ENCODE data around the gene TPM4.

TPM4 gene

DNA sequence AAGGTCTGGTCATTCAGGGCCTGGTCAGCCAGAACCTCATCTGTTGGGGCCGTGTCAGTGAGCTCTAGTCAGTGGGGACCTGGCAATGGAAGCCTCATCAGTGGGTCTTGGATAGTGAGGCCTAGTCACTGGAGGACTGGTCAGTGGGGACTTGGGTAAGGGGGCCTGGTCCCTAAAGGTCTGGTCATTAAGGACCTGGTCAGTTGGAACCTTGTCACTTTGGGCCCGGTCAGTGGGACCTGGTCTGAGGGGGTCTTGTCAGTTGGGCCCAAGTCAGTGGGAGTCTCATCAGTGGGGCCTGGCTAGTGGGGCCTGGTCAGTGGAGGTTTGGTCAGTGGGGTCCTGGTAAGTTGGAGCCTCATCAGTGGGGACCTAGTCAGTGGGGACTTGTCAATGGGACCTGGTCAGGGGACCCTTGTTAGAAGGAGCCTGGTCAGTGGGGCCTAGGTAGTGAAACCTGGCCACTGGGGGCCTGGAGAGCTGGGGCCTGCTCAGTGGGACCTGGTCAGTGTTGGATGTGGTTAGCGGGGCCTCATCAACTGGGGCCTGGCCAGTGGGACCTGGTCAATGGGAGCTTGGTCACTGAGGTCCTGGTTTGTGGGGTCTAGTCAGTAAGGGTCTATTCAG lies 43.7 kb upstream of the TPM4 start:
- TF ChIP-seq, protein P1, sequence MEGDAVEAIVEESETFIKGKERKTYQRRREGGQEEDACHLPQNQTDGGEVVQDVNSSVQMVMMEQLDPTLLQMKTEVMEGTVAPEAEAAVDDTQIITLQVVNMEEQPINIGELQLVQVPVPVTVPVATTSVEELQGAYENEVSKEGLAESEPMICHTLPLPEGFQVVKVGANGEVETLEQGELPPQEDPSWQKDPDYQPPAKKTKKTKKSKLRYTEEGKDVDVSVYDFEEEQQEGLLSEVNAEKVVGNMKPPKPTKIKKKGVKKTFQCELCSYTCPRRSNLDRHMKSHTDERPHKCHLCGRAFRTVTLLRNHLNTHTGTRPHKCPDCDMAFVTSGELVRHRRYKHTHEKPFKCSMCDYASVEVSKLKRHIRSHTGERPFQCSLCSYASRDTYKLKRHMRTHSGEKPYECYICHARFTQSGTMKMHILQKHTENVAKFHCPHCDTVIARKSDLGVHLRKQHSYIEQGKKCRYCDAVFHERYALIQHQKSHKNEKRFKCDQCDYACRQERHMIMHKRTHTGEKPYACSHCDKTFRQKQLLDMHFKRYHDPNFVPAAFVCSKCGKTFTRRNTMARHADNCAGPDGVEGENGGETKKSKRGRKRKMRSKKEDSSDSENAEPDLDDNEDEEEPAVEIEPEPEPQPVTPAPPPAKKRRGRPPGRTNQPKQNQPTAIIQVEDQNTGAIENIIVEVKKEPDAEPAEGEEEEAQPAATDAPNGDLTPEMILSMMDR (IDR thresholded peaks at IDR 0.05; ENCODE audit: low read depth, low read length) = no peak
- no peak for DNase-seq (ENCODE audit: low read depth, low spot score)
- no peak overlapping the region for H3K4me3 ChIP-seq (ENCODE audit: low read depth, low read length)
- in situ Hi-C loops (cut with HindIII; ENCODE audit: low sequenced_read_pairs) = no loop called here

DNA sequence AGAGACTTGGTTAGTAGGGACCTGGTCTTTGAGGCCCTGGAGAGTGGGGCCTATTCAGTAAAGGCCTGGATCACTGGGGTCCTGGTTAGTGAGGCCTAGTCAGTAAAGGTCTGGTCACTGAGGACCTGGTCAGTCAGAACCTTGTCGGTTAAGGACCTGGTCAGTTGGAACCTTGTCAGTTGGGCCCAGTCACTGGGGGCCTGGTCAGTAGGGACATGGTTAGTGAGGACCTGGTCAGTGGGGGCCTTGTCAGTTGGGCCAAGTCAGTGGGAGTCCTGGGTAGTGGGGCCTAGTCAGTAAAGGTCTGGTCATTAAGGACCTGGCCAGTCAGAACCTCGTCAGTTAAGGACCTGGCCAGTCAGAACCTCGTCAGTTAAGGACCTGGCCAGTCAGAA lies 43.2 kb upstream of the TPM4 start:
- no peak overlapping the region for H3K4me3 ChIP-seq (ENCODE audit: low read depth, low read length)
- in situ Hi-C loops (cut with HindIII; ENCODE audit: low sequenced_read_pairs) = no loop called here
- TF ChIP-seq, protein P1 (IDR thresholded peaks at IDR 0.05; ENCODE audit: low read depth, low read length) = no peak
- DNase-seq (ENCODE audit: low read depth, low spot score) = no peak

DNA sequence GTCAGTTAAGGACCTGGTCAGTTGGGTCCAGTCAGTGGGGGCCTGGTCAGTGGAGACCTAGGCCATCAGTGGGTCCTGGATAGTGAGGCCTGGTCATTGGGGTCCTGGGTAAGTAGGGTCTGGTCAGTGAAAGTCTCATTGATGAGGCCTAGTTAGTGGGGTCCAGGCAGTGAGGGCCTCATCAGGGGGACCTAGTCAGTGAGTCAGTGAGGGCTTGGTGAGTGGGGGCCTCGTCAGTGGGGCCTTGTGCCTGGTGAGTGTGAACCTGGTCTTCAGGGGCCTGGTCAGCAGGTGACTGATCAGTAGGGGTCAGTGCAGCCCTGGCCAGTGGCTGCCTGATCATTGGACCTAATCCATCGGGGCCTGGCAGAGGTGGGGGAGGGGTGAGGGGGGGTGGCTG lies 42.6 kb upstream of the TPM4 start:
- DNase-seq (ENCODE audit: low read depth, low spot score) = no peak
- no peak overlapping the region for H3K4me3 ChIP-seq (ENCODE audit: low read depth, low read length)
- in situ Hi-C loops (cut with HindIII; ENCODE audit: low sequenced_read_pairs) = no loop called here
- TF ChIP-seq, protein P1 (IDR thresholded peaks at IDR 0.05; ENCODE audit: low read depth, low read length) = no peak

DNA sequence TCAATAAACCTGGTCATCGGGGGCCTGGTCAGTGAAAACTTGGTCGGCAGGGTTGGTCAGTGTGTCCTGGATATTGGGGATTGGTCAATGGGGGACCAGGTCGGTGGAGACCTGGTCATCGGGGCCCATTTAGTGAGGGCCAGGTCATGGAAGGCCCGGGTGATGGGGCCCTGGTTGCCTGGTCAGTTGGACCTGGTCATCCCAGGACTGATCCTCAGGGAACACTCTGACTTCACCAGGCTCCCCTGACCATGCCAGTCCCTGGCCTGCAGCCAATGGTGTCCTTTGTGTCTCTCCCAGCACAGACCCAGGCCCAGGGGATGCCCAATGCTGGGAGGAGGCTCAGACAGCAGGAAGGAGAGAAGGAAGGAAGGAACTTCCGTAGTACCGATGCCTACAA lies 42.1 kb upstream of the TPM4 start:
- no peak overlapping the region for H3K4me3 ChIP-seq (ENCODE audit: low read depth, low read length)
- in situ Hi-C loops (cut with HindIII; ENCODE audit: low sequenced_read_pairs) = no loop called here
- no peak for DNase-seq (ENCODE audit: low read depth, low spot score)
- TF ChIP-seq, protein P1 (IDR thresholded peaks at IDR 0.05; ENCODE audit: low read depth, low read length) = no peak

DNA sequence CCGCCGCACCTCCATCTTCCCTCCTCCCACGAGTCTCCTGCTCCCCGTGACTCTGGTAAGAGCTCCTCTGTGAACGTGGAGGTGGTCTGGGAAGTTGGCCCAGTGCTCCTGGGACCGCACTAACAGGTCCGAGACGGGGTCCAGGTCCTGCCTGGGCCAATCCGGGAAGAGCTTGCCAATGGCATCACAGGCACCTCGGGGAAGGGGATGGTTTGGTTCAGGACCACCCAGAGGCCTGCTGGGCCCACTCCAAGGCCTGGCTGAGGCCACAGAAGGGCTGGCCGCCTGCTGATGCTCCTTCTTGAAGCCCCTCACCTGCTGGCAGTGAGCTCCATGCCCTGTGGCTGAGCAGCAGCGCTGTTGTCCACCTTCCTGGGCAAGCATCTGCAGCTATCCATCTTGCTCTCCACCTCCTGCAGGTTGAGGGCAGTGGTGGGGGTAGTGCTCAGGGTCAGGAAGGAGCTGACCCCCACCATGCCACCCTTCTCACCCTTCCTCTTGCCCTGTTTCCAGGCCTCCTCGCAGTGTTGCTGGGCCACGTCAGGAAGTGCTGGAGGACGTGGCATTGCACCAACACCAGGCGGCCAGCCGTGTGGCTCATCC lies 41.2 kb upstream of the TPM4 start:
- H3K4me3 ChIP-seq (ENCODE audit: low read depth, low read length) = no peak overlapping the region
- TF ChIP-seq, protein P1 (IDR thresholded peaks at IDR 0.05; ENCODE audit: low read depth, low read length) = no peak
- DNase-seq (ENCODE audit: low read depth, low spot score) = no peak
- in situ Hi-C loops (cut with HindIII; ENCODE audit: low sequenced_read_pairs) = no loop called here

DNA sequence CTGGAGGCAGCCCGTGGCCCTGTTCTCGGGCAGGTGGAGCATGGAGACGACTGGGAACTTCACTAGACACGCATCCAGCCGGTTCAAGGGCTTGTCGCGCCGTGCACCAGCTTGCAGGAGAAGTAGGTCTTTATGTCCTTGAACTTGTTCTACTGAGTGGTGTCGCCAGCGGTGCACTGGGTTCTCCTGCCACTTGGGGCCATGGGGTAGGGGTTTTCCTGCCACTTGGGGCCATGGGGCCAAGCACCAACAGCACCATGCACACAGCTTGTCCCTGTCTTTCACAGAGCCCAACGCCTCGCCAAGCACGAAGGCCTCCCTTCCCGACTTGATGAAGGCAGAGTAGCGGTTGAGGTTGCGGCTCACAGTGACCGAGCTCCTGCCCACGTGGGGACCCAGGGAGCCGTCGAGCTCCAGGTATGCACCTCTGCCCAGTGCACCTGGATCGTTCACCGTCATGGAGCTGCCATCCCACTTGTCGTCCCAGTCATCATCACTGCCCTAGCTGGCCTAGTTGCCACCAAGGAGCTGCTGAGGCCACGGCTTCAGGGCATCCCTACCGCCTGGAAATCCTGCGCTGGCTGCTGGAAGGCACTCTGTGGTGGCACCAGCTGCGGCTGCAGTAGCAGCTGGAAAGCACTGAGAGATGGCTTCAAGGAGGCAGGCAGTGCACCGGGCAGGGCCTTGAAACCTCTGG lies 40.5 kb upstream of the TPM4 start:
- no peak overlapping the region for H3K4me3 ChIP-seq (ENCODE audit: low read depth, low read length)
- in situ Hi-C loops (cut with HindIII; ENCODE audit: low sequenced_read_pairs) = no loop called here
- DNase-seq (ENCODE audit: low read depth, low spot score) = no peak
- TF ChIP-seq, protein P1 (IDR thresholded peaks at IDR 0.05; ENCODE audit: low read depth, low read length) = no peak

Measured in astrocyte of the spinal cord (primary cell).